Testis (tissue), 3 donors: ENCODE measurements around the gene MPC1. TPM values are rescaled to one million over a fixed set of nuclear protein-coding genes. Genes with fewer than 3 reads are reported as not detected.

Experiments used
- DNase-seq: peaks from one replicate; pipeline ENCODE4 v3.0.0-alpha.2; 2019
- H3K27ac ChIP-seq, 2 donors: fragments of 200-600 bp; sonication (generic); one replicate each; pipeline ENCODE4 v1.5.1; 2019
- H3K27me3 ChIP-seq: fragments of 200-600 bp; sonication (generic); one replicate; pipeline ENCODE4 v1.5.1; 2019
- H3K36me3 ChIP-seq: fragments of 200-600 bp; sonication (generic); one replicate; pipeline ENCODE4 v1.5.1; 2017; ENCODE audit warnings: low read depth; ENCODE audit errors: missing control alignments
- H3K4me1 ChIP-seq: fragments of 200-600 bp; sonication (generic); one replicate; pipeline ENCODE4 v1.5.1; 2019
- H3K4me3 ChIP-seq, 2 donors: fragments of 200-600 bp; sonication (generic); one replicate each; pipeline ENCODE4 v1.5.1; 2017 to 2019
- H3K9me3 ChIP-seq: fragments of 200-600 bp; sonication (generic); one replicate; pipeline ENCODE4 v1.5.1; 2017
- CTCF ChIP-seq, 3 experiments: fragments of 450-650 bp in 2 of 3; fragments of 200-600 bp in 1 of 3; sonication (generic) in 1 of 3; IDR thresholded peaks; one replicate each; pipeline ENCODE4 v1.5.1; 2016 to 2019; ENCODE audit warnings: antibody characterized with exemption in 3 of 3, mild to moderate bottlenecking in 2 of 3, moderate library complexity in 1 of 3
- POLR2A ChIP-seq: fragments of 450-650 bp; IDR thresholded peaks from one replicate; pipeline ENCODE4 v1.6.1; 2017; ENCODE audit warnings: antibody characterized with exemption, mild to moderate bottlenecking, moderate library complexity
- WGBS, 2 donors: methylation state at CpG; one replicate each; pipeline ENCODE4 v1.1.5; 2018; 5-methylcytosine and 5-hydroxymethylcytosine counted together
- intact Hi-C: fragments of 100-400 bp; cut with DNase I; formaldehyde crosslinking; loops from one replicate; pipeline ENCODE4 v1.15.1; 2023; ENCODE audit warnings: low total_unique reads
- polyA plus RNA-seq: library from polyadenylated mRNA; stranded (reverse); fragments of 350-450 nt; fragmentation: Illumina TruSeq; extraction: RNeasy Lipid Tissue Mini Kit (QIAGEN cat#74804); gene quantifications from one replicate; pipeline ENCODE4 v1.2.3, GENCODE V29; 2014; ENCODE audit warnings: low read depth, low replicate concordance; ENCODE audit not compliant: insufficient read depth
- total RNA-seq, 2 donors: library from RNA; depleted of rRNA; stranded (reverse); fragments of >200 nt; gene quantifications; one replicate each; pipeline ENCODE4 v1.2.3, GENCODE V29; 2016

The MPC1 gene
- total and polyA plus RNA-seq, 3 donors from 2014 or later, result 22.5 to 54.2 (median 24.0) TPM

- TF ChIP-seq CTCF (IDR thresholded peaks at IDR 0.05) (no peak), POLR2A (no peak)
- intact Hi-C loops, result no loop called here
- Histone ChIP-seq H3K4me1 (peaks cover 16% of the 10 kb centered on the region), H3K4me3 (peak overlapping the region; percentile 89 to 97), H3K27me3 (no peaks in the 10 kb centered on the region), H3K36me3 (no peaks in the 10 kb centered on the region), H3K27ac (no peak overlapping the region), H3K9me3 (no peaks in the 10 kb centered on the region)
- 12 to 14% methylated on average over 7 of the region's 7 CpGs for WGBS, 2 donors
- no peak for DNase-seq
Observed at GRCh38 chr6:166341464-166341863, 41.3 kb downstream of the MPC1 start.

- 96 to 98% methylated on average over 9 of the region's 9 CpGs for WGBS, 2 donors
- H3K4me1 ChIP-seq, result peaks cover 16% of the 10 kb centered on the region
Observed at GRCh38 chr6:166338854-166339253, 43.9 kb downstream of the MPC1 start.

GRCh38 chr6:166336847-166337246, 45.9 kb downstream of the MPC1 start:
- Histone ChIP-seq H3K4me3 (no peak overlapping the region), H3K36me3 (no peaks in the 10 kb centered on the region), H3K9me3 (no peaks in the 10 kb centered on the region), H3K27me3 (no peaks in the 10 kb centered on the region), H3K4me1 (peaks cover 16% of the 10 kb centered on the region), H3K27ac (no peak overlapping the region)
- intact Hi-C loops, result no loop called here
- no peak for TF ChIP-seq POLR2A
- no peak for TF ChIP-seq CTCF (IDR thresholded peaks at IDR 0.05)
- DNase-seq, result no peak
- WGBS, 2 donors, result 49 to 72% methylated on average over 3 of the region's 3 CpGs

More at GRCh38 chr6:166338854-166339253, 43.9 kb downstream of the MPC1 start:
- no peaks in the 10 kb centered on the region for H3K9me3 ChIP-seq
- H3K27me3 ChIP-seq, result no peaks in the 10 kb centered on the region
- intact Hi-C loops, result no loop called here
- no peak overlapping the region for H3K4me3 ChIP-seq
- TF ChIP-seq CTCF (IDR thresholded peaks at IDR 0.05), result no peak
- TF ChIP-seq POLR2A, result no peak
- no peak overlapping the region for H3K27ac ChIP-seq
- no peaks in the 10 kb centered on the region for H3K36me3 ChIP-seq
- no peak for DNase-seq

GRCh38 chr6:166335378-166336302, 47.1 kb downstream of the MPC1 start:
- H3K9me3 ChIP-seq, result no peaks in the 10 kb centered on the region
- TF ChIP-seq POLR2A, result no peak
- TF ChIP-seq CTCF (IDR thresholded peaks at IDR 0.05), result no peak
- 76 to 80% methylated on average over 11 of the region's 11 CpGs for WGBS, 2 donors
- DNase-seq, result no peak
- intact Hi-C loops, result no loop called here
- H3K4me1 ChIP-seq, result peaks cover 4% of the 10 kb centered on the region
- no peaks in the 10 kb centered on the region for H3K36me3 ChIP-seq
- no peak overlapping the region for H3K27ac ChIP-seq
- no peak overlapping the region for H3K4me3 ChIP-seq
- no peaks in the 10 kb centered on the region for H3K27me3 ChIP-seq
